ENCODE data around the gene FAM107B. TPM values are rescaled to one million over a fixed set of nuclear protein-coding genes. Genes with fewer than 3 reads are reported as not detected.

FAM107B gene
- total RNA-seq, 1 donor from 2014 or later = 50.9 TPM

DNA sequence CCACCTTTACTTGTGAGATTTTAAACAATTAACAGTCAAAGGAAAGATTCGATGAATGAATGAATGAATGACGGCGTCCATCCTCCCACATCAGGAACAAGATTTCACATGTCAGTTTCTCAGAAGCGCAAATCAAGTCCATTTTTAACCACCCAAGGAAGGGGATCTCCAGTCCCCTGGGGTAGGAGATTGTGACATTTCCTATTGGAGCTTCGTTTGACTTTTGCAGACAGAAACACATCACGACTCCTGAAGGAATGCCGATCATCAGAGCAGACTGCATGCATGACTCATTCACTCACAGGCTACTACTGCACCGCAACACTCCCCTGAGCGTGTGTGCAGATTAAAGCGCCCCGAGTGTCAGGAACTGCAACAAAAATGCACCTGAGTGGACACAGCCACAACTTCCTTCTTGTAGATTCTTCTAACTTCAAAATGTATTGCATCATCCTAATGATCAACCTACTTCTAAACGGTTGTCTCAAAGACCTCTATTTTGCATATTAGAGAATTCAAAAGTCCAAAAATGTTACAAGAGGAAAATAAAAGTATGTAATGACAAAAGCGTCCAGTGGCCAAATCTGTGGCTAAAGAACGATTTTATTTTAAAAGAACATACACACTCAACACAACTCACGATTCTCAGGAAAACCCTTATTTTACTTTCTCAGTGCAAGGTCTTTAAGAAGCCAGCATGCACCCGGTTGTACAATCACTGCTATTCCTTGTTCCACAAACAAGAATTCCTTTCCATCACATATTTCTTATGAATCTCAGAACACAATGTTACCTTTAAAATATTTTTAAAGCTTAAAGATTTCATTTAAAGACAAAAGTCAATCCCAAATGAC, 172.6 kb downstream of the FAM107B start:
- peaks cover 4% of the 10 kb centered on the region for H3K9me3 Mint-ChIP-seq
- peaks cover 17% of the 10 kb centered on the region for H3K27me3 Mint-ChIP-seq
- H3K4me1 Mint-ChIP-seq (ENCODE audit: unreplicated experiment) = peaks cover 47% of the 10 kb centered on the region
- TF ChIP-seq, protein P1, sequence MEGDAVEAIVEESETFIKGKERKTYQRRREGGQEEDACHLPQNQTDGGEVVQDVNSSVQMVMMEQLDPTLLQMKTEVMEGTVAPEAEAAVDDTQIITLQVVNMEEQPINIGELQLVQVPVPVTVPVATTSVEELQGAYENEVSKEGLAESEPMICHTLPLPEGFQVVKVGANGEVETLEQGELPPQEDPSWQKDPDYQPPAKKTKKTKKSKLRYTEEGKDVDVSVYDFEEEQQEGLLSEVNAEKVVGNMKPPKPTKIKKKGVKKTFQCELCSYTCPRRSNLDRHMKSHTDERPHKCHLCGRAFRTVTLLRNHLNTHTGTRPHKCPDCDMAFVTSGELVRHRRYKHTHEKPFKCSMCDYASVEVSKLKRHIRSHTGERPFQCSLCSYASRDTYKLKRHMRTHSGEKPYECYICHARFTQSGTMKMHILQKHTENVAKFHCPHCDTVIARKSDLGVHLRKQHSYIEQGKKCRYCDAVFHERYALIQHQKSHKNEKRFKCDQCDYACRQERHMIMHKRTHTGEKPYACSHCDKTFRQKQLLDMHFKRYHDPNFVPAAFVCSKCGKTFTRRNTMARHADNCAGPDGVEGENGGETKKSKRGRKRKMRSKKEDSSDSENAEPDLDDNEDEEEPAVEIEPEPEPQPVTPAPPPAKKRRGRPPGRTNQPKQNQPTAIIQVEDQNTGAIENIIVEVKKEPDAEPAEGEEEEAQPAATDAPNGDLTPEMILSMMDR (conservative IDR thresholded peaks at IDR 0.05) = no peak
- peak overlapping the region; percentile 56 for H3K27ac Mint-ChIP-seq
- peak overlapping the region; percentile 98 for H3K4me3 Mint-ChIP-seq
- no peak for DNase-seq (ENCODE audit: extremely low spot score, unreplicated experiment)
- peaks cover 30% of the 10 kb centered on the region for H3K36me3 Mint-ChIP-seq

DNA sequence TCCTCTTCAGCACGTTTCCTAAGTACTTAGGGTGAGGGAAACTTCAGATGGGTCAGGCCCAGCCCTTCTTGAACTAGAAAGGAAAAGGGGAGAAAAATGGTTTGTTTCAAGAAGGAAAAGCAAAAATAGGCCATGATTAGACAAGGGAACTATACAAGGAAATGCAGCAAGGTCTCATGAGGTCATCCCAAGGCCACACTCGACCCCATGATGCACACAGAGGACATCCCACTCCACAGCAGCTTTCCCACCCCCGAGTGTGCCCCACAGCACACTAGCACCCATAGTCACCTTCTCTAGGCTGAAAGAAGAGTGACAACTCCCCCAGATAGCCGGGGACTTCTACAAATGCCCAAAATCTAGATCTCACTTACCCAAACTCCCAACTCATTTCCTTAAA, 173.4 kb downstream of the FAM107B start:
- H3K27ac Mint-ChIP-seq = peak overlapping the region; percentile 56
- H3K9me3 Mint-ChIP-seq = peaks cover 4% of the 10 kb centered on the region
- peaks cover 55% of the 10 kb centered on the region for H3K4me1 Mint-ChIP-seq (ENCODE audit: unreplicated experiment)
- H3K4me3 Mint-ChIP-seq = peak overlapping the region; percentile 98
- H3K36me3 Mint-ChIP-seq = peaks cover 38% of the 10 kb centered on the region
- TF ChIP-seq, protein P1 (conservative IDR thresholded peaks at IDR 0.05) = no peak
- DNase-seq (ENCODE audit: extremely low spot score, unreplicated experiment) = no peak
- H3K27me3 Mint-ChIP-seq = peaks cover 16% of the 10 kb centered on the region

DNA sequence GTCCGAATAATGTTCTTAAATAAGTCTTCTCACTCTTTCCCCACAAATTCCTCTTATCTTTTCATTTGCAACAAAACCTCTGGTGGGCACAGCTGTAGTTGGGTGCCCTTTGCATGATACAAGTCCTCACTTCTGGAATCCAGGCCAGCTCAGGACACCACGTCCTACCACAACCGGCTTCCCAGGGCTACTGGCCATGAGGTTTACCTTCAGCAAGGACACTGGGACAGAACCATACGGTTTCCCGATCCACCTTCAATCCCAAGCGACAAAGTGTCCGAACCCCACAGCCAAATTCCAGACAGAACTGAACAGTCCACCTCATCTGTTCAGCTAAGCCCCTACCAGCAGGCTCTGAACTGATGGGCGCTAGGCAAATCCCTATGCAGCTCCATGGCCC, 174.6 kb downstream of the FAM107B start:
- no peak overlapping the region for H3K4me3 Mint-ChIP-seq
- peaks cover 4% of the 10 kb centered on the region for H3K9me3 Mint-ChIP-seq
- peaks cover 5% of the 10 kb centered on the region for H3K27me3 Mint-ChIP-seq
- no peak for DNase-seq (ENCODE audit: extremely low spot score, unreplicated experiment)
- no peak overlapping the region for H3K27ac Mint-ChIP-seq
- TF ChIP-seq, protein P1 (conservative IDR thresholded peaks at IDR 0.05) = no peak
- H3K4me1 Mint-ChIP-seq (ENCODE audit: unreplicated experiment) = peaks cover 59% of the 10 kb centered on the region
- peaks cover 48% of the 10 kb centered on the region for H3K36me3 Mint-ChIP-seq

DNA sequence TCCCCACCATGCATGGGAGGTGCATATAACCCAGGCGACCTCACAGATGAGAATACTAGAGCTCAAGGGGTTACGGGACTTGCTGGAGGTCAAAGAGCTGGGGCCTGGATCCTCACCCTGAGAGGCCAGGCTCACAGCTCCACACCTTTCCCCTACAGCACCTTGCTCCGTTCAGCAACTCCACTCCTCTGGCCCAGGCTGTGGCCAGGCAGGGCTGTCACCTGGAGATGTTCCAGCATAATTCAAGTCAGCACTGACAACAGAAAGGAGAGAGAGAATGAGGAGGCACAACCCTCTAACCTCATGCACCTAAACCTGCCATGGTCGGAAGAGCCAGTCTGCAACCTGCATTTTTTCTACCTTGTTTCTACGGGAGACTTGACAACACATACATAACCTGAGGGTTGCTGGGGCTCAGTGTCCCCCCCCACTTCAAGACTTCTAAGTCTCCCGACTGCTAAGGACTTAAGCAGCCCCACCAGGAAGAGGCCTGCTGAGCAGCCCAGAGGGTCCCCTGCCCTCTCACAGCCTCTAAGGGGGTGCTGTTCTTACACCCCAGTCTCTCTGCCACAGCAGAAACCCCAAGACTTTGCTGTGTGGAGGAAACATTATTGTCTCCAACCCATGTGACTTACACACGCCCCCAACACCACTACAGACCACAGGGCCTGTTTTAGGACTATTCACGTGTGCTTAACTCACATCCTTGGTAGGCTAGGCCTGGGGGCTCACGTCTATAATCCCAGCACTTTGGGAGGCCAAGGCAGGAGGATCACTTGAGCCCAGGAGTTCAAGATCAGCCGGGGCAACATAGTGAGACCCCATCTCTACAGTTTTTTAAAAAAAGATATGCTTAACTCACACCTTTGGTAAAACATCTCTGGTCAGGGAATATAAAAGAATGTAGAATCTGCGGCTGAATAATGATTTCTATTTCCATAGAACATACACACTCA, 175.6 kb downstream of the FAM107B start:
- TF ChIP-seq, protein P1 (conservative IDR thresholded peaks at IDR 0.05) = no peak
- Mint-ChIP-seq H3K27me3 (no peaks in the 10 kb centered on the region), H3K36me3 (peaks cover 53% of the 10 kb centered on the region), H3K4me3 (no peak overlapping the region), H3K27ac (no peak overlapping the region), H3K4me1 (ENCODE audit: unreplicated experiment) (peaks cover 60% of the 10 kb centered on the region), H3K9me3 (peaks cover 4% of the 10 kb centered on the region)
- no peak for DNase-seq (ENCODE audit: extremely low spot score, unreplicated experiment)

DNA sequence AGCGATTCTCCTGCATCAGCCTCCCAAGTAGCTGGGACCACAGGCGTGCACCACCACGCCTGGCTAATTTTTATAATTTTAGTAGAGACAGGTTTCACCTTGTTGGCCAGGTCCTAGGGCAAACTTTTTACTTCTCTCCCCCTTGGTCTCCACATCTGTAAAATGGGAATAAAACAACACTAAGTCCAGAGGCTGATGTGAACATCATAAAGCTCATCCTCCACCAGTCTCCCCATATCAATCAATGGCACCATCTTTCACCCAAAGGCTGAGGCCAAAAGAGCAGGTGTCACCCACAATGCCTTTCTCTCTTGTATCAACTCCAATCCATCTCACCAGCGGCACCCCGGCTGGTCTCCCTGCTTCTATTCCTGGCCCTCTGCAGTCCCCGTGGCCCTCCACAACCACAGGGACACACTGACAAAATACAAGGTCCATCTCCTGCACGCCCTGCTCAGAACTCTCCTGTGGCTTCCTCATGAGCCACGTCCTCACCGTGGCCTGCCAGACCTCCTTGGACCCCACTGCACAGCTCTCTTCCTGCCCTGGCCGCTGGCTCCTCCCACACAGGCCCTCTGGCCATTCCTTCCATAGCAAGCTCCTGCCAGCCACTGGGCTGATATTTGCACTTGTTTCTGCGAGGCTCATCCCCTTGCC, 179.0 kb downstream of the FAM107B start:
- H3K36me3 Mint-ChIP-seq = peaks cover 48% of the 10 kb centered on the region
- H3K4me1 Mint-ChIP-seq (ENCODE audit: unreplicated experiment) = peaks cover 36% of the 10 kb centered on the region
- H3K27me3 Mint-ChIP-seq = no peaks in the 10 kb centered on the region
- TF ChIP-seq, protein P1 (conservative IDR thresholded peaks at IDR 0.05) = no peak
- H3K27ac Mint-ChIP-seq = peak overlapping the region; percentile 5
- H3K4me3 Mint-ChIP-seq = peak overlapping the region; percentile 1
- no peak for DNase-seq (ENCODE audit: extremely low spot score, unreplicated experiment)
- H3K9me3 Mint-ChIP-seq = peaks cover 4% of the 10 kb centered on the region

Measured in type B pancreatic cell (in vitro differentiated cells).